Neural progenitor cell (in vitro differentiated cells): ENCODE measurements around the gene MTHFSD. TPM values are rescaled to one million over a fixed set of nuclear protein-coding genes. Genes with fewer than 3 reads are reported as not detected.

Experiments used
- DNase-seq: peaks from one replicate; pipeline ENCODE4 v3.0.0-alpha.2; 2016; ENCODE audit warnings: low spot score
- H2AFZ ChIP-seq: fragments of 200-600 bp; sonication (generic); replicated peaks from 2 replicates; pipeline ENCODE4 v1.6.1; 2016; ENCODE audit warnings: antibody characterized with exemption
- H3F3A ChIP-seq: fragments of 200-600 bp; sonication (generic); 2 replicates; pipeline ENCODE4 v1.6.1; 2016; ENCODE audit warnings: antibody characterized with exemption, low read depth
- H3K27ac ChIP-seq: fragments of 200-600 bp; sonication (generic); 2 replicates; pipeline ENCODE4 v1.5.1; 2016; ENCODE audit warnings: mild to moderate bottlenecking
- H3K27me3 ChIP-seq: fragments of 200-600 bp; sonication (generic); 2 replicates; pipeline ENCODE4 v1.6.1; 2016; ENCODE audit warnings: mild to moderate bottlenecking, moderate library complexity
- H3K36me3 ChIP-seq: fragments of 200-600 bp; sonication (generic); 2 replicates; pipeline ENCODE4 v1.5.1; 2016
- H3K4me1 ChIP-seq: fragments of 200-600 bp; sonication (generic); 2 replicates; pipeline ENCODE4 v1.6.1; 2016; ENCODE audit warnings: mixed run types
- H3K4me2 ChIP-seq: fragments of 200-600 bp; sonication (generic); 2 replicates; pipeline ENCODE4 v1.6.1; 2016
- H3K4me3 ChIP-seq: fragments of 200-600 bp; sonication (generic); 2 replicates; pipeline ENCODE4 v1.5.1; 2016
- H3K79me2 ChIP-seq: fragments of 200-600 bp; sonication (generic); 2 replicates; pipeline ENCODE4 v1.6.1; 2016; ENCODE audit warnings: low read depth
- H3K9ac ChIP-seq: fragments of 200-600 bp; sonication (generic); 2 replicates; pipeline ENCODE4 v1.6.1; 2016
- H3K9me3 ChIP-seq: fragments of 200-600 bp; sonication (generic); 2 replicates; pipeline ENCODE4 v1.5.1; 2016; ENCODE audit warnings: low read depth
- H4K20me1 ChIP-seq: fragments of 200-600 bp; sonication (generic); 2 replicates; pipeline ENCODE4 v1.6.1; 2016; ENCODE audit warnings: low read depth
- H3K27ac Mint-ChIP-seq: 3 replicates; pipeline ENCODE4 v1.8.0; 2021; ENCODE audit warnings: mixed read lengths
- H3K27me3 Mint-ChIP-seq: 2 replicates; pipeline ENCODE4 v1.8.0; 2022; ENCODE audit warnings: low read depth, mild to moderate bottlenecking, inconsistent platforms, moderate library complexity, mixed read lengths; ENCODE audit not compliant: insufficient read depth
- H3K36me3 Mint-ChIP-seq: 3 replicates; pipeline ENCODE4 v1.8.0; 2021; ENCODE audit warnings: mixed read lengths
- H3K4me1 Mint-ChIP-seq: 3 replicates; pipeline ENCODE4 v1.8.0; 2021; ENCODE audit warnings: mixed read lengths
- H3K4me3 Mint-ChIP-seq: 3 replicates; pipeline ENCODE4 v1.8.0; 2021; ENCODE audit warnings: mild to moderate bottlenecking, moderate library complexity, mixed read lengths
- H3K9me3 Mint-ChIP-seq: 3 replicates; pipeline ENCODE4 v1.8.0; 2020; ENCODE audit warnings: mixed read lengths
- EZH2 ChIP-seq: fragments of 200-600 bp; sonication (generic); IDR thresholded peaks from 2 replicates; pipeline ENCODE4 v1.6.1; 2017; ENCODE audit warnings: antibody characterized with exemption, mild to moderate bottlenecking, moderate library complexity
- EZH2phosphoT487 ChIP-seq: fragments of 200-600 bp; sonication (generic); IDR thresholded peaks from 2 replicates; pipeline ENCODE4 v1.6.1; 2017; ENCODE audit warnings: antibody characterized with exemption
- total RNA-seq: library from RNA; depleted of rRNA; stranded (reverse); fragments of >200 nt; gene quantifications from 2 replicates; pipeline ENCODE4 v1.2.3, GENCODE V29; 2015; ENCODE audit warnings: low replicate concordance
- TF ChIP-seq, protein P1 (sequence below): fragments of 200-600 bp; sonication (generic); IDR thresholded peaks from 2 replicates; pipeline ENCODE4 v1.5.1; 2017; ENCODE audit warnings: antibody characterized with exemption, mild to moderate bottlenecking

MTHFSD gene
- total RNA-seq, 1 donor from 2014 or later, result 17.4 TPM

DNA sequence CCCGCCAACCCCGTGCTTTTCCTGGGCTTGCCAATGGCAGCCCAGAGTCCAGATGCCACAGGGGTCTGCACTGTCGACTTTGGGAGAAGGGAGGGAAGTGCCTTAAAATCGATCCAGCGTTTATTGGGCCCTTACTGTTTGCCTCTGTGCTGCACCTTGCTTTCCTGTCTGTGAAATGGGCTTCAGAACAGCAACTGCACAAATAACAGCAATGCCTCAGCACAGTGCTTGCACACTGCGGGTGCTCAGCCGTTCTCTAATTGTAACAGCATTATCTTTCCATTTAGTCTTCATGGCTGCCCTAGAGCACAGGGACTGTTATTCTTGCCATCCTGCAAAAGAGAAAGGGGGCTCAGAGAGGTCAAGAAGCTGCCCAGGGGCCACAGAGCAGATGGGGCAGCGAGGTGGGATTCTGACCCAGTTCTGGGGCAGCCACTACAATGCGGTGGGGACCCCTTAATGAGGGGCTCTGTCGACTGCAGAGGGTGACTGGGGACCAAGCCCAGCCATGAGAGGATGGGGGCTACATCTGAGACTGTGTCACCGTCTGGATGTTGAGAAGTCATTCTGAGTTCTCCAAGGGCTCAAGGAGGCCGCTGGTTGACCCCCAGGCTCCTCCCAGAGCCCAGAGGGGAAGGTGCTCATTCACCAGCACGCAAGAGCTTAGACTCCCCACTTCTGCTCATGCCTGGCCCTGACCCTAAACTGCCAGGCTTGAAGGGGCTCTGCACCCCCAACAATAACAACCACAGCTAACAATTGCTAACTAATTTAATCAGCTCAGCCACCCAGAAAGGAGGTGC lies 54.1 kb downstream of the MTHFSD start:
- no peaks in the 10 kb centered on the region for H3K9me3 ChIP-seq
- peaks cover 17% of the 10 kb centered on the region for H3K4me1 Mint-ChIP-seq
- peak overlapping the region; percentile 46 for H3K4me3 Mint-ChIP-seq
- H3K4me3 ChIP-seq, result no peak overlapping the region
- no peaks in the 10 kb centered on the region for H3K9me3 Mint-ChIP-seq
- H3K4me2 ChIP-seq, result no peak overlapping the region
- H3K4me1 ChIP-seq, result peaks cover 18% of the 10 kb centered on the region
- H3K27ac Mint-ChIP-seq, result no peak overlapping the region
- H3K79me2 ChIP-seq, result no peaks in the 10 kb centered on the region
- no peak overlapping the region for H3K9ac ChIP-seq
- H3K27me3 Mint-ChIP-seq, result peaks cover 90% of the 10 kb centered on the region
- no peak overlapping the region for H2AFZ ChIP-seq
- H3K36me3 Mint-ChIP-seq, result no peaks in the 10 kb centered on the region
- H3F3A ChIP-seq, result peaks cover 19% of the 10 kb centered on the region
- H4K20me1 ChIP-seq, result peaks cover 99% of the 10 kb centered on the region
- H3K36me3 ChIP-seq, result no peaks in the 10 kb centered on the region
- no peak overlapping the region for H3K27ac ChIP-seq
- no peak for DNase-seq
- H3K27me3 ChIP-seq, result peaks cover 100% of the 10 kb centered on the region
- TF ChIP-seq, protein P1, sequence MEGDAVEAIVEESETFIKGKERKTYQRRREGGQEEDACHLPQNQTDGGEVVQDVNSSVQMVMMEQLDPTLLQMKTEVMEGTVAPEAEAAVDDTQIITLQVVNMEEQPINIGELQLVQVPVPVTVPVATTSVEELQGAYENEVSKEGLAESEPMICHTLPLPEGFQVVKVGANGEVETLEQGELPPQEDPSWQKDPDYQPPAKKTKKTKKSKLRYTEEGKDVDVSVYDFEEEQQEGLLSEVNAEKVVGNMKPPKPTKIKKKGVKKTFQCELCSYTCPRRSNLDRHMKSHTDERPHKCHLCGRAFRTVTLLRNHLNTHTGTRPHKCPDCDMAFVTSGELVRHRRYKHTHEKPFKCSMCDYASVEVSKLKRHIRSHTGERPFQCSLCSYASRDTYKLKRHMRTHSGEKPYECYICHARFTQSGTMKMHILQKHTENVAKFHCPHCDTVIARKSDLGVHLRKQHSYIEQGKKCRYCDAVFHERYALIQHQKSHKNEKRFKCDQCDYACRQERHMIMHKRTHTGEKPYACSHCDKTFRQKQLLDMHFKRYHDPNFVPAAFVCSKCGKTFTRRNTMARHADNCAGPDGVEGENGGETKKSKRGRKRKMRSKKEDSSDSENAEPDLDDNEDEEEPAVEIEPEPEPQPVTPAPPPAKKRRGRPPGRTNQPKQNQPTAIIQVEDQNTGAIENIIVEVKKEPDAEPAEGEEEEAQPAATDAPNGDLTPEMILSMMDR, result no peak
- no peak for TF ChIP-seq EZH2
- TF ChIP-seq EZH2phosphoT487, result no peak

DNA sequence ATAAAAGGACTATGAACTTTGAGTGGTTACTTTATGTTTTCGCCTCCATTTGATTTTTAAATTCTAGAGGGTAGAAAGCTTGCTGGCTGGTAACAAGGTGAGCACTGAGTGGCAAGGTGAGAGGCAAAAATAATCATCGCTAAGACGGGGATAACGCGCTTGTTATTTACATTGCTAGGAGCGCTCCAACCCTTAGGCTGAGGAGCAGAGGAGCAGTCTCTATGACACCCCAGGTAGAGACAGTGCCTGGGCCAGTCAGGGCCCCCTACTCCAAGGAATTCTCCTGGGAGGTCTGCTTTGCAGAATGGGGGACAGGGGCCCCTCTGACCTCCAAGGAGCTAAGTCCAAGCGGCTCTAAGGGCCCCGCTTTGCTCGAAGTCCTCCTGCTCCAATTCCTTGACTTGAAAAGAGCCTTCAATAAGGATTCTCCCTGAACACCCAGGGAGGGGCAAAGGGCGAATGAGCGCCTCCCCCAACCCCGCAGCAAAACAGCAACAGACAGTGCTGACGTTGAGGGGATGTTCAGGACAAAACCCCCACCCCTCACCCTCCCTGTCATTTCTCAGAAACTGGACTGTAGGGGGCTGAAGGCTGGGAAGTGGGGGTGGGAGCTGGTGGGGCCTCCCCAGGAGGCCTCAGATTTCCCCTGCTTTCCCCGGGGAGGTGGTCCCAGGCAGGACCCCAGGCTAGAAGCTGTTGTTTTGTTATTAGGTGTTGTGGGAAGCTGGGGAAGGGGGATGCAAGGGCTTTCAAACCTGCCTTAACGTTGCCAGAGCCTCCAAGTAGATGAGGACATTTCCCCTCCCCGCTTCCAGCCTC lies 54.9 kb downstream of the MTHFSD start:
- Histone ChIP-seq H3K9me3 (no peaks in the 10 kb centered on the region), H3K36me3 (no peaks in the 10 kb centered on the region), H3K27me3 (peaks cover 100% of the 10 kb centered on the region), H3F3A (peaks cover 27% of the 10 kb centered on the region), H3K9ac (no peak overlapping the region), H2AFZ (no peak overlapping the region), H3K27ac (no peak overlapping the region), H3K4me2 (no peak overlapping the region), H3K4me3 (no peak overlapping the region), H3K79me2 (no peaks in the 10 kb centered on the region), H3K4me1 (peaks cover 23% of the 10 kb centered on the region), H4K20me1 (peaks cover 100% of the 10 kb centered on the region)
- no peaks in the 10 kb centered on the region for H3K9me3 Mint-ChIP-seq
- TF ChIP-seq EZH2phosphoT487, result no peak
- no peak for TF ChIP-seq EZH2
- TF ChIP-seq, protein P1, result no peak
- peaks cover 93% of the 10 kb centered on the region for H3K27me3 Mint-ChIP-seq
- peaks cover 22% of the 10 kb centered on the region for H3K4me1 Mint-ChIP-seq
- no peak overlapping the region for H3K27ac Mint-ChIP-seq
- no peak overlapping the region for H3K4me3 Mint-ChIP-seq
- no peaks in the 10 kb centered on the region for H3K36me3 Mint-ChIP-seq
- peak; percentile 52 for DNase-seq

DNA sequence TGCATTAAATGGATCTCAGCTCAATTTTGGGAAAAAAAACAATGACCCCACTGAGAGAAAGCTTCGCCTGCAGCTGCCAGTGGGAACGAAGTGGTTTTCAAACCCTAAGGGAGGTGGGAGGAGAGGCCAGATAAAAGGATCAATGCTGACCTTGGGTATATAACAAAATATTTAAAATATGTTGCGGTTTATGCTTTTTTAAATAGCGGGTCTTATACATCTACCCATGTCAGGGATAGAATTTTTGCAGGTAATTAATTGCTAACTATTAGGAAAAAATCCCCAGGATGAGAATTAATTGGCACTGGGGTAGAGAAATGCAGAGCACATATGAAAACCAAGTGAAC lies 55.6 kb downstream of the MTHFSD start:
- H4K20me1 ChIP-seq, result peaks cover 100% of the 10 kb centered on the region
- TF ChIP-seq, protein P1, result no peak
- TF ChIP-seq EZH2 (peak; percentile 50), EZH2phosphoT487 (no peak)
- H3K9ac ChIP-seq, result no peak overlapping the region
- peaks cover 30% of the 10 kb centered on the region for H3K4me1 ChIP-seq
- no peak overlapping the region for H3K4me3 Mint-ChIP-seq
- no peak overlapping the region for H2AFZ ChIP-seq
- H3K4me2 ChIP-seq, result peak overlapping the region; percentile 57
- no peaks in the 10 kb centered on the region for H3K79me2 ChIP-seq
- H3K27me3 Mint-ChIP-seq, result peaks cover 92% of the 10 kb centered on the region
- H3K36me3 Mint-ChIP-seq, result no peaks in the 10 kb centered on the region
- H3F3A ChIP-seq, result peaks cover 28% of the 10 kb centered on the region
- no peak overlapping the region for H3K4me3 ChIP-seq
- no peaks in the 10 kb centered on the region for H3K9me3 Mint-ChIP-seq
- H3K36me3 ChIP-seq, result no peaks in the 10 kb centered on the region
- H3K27ac ChIP-seq, result no peak overlapping the region
- peaks cover 100% of the 10 kb centered on the region for H3K27me3 ChIP-seq
- H3K4me1 Mint-ChIP-seq, result peaks cover 20% of the 10 kb centered on the region
- H3K27ac Mint-ChIP-seq, result no peak overlapping the region
- no peaks in the 10 kb centered on the region for H3K9me3 ChIP-seq
- DNase-seq, result no peak
